ENCODE results near the gene TM2D3.

TM2D3 gene

GRCh38 chr15:101652098-101652785 lies at the start of gene TM2D3:
TM2D3 (minus strand) TSS chr15:101652381; CDS start chr15:101652361, 20 bp downstream.
- DNase-seq (ENCODE audit: low read depth in 2 of 2, low spot score in 1 of 2) = peak; percentile 84 to 87

GRCh38 chr15:101698314-101698713 lies 46.1 kb upstream of the TM2D3 start:
- no peak for DNase-seq (ENCODE audit: low read depth in 2 of 2, low spot score in 1 of 2)

- DNase-seq (ENCODE audit: low read depth in 2 of 2, low spot score in 1 of 2) = no peak
These were observed 45.3 kb upstream of the TM2D3 start for GRCh38 chr15:101697488-101697887.

- no peak for DNase-seq (ENCODE audit: low read depth in 2 of 2, low spot score in 1 of 2)
These were observed 44.6 kb upstream of the TM2D3 start for GRCh38 chr15:101696829-101697228.

GRCh38 chr15:101694261-101694660 lies 42.1 kb upstream of the TM2D3 start:
- DNase-seq (ENCODE audit: low read depth in 2 of 2, low spot score in 1 of 2) = no peak

GRCh38 chr15:101692801-101693598 lies 40.8 kb upstream of the TM2D3 start:
- DNase-seq (ENCODE audit: low read depth in 2 of 2, low spot score in 1 of 2) = no peak

- DNase-seq (ENCODE audit: low read depth in 2 of 2, low spot score in 1 of 2) = no peak
These were observed 37.7 kb upstream of the TM2D3 start for GRCh38 chr15:101689901-101690300.

- DNase-seq (ENCODE audit: low read depth in 2 of 2, low spot score in 1 of 2) = no peak
These were observed 34.5 kb upstream of the TM2D3 start for GRCh38 chr15:101686718-101687117.

GRCh38 chr15:101684877-101685276 lies 32.7 kb upstream of the TM2D3 start:
- no peak for DNase-seq (ENCODE audit: low read depth in 2 of 2, low spot score in 1 of 2)

GRCh38 chr15:101684384-101684783 lies 32.2 kb upstream of the TM2D3 start:
- no peak for DNase-seq (ENCODE audit: low read depth in 2 of 2, low spot score in 1 of 2)

- DNase-seq (ENCODE audit: low read depth in 2 of 2, low spot score in 1 of 2) = no peak
These were observed 27.6 kb upstream of the TM2D3 start for GRCh38 chr15:101679806-101680205.

- DNase-seq (ENCODE audit: low read depth in 2 of 2, low spot score in 1 of 2) = no peak
These were observed 24.7 kb upstream of the TM2D3 start for GRCh38 chr15:101676921-101677329.

- no peak for DNase-seq (ENCODE audit: low read depth in 2 of 2, low spot score in 1 of 2)
These were observed 23.8 kb upstream of the TM2D3 start for GRCh38 chr15:101675796-101676582.

- no peak for DNase-seq (ENCODE audit: low read depth in 2 of 2, low spot score in 1 of 2)
These were observed 22.8 kb upstream of the TM2D3 start for GRCh38 chr15:101675015-101675414.

GRCh38 chr15:101672298-101672697 lies 20.1 kb upstream of the TM2D3 start:
- DNase-seq (ENCODE audit: low read depth in 2 of 2, low spot score in 1 of 2) = no peak

- DNase-seq (ENCODE audit: low read depth in 2 of 2, low spot score in 1 of 2) = no peak
These were observed 17.6 kb upstream of the TM2D3 start for GRCh38 chr15:101669744-101670143.

- no peak for DNase-seq (ENCODE audit: low read depth in 2 of 2, low spot score in 1 of 2)
These were observed 15.7 kb upstream of the TM2D3 start for GRCh38 chr15:101667881-101668280.

- no peak for DNase-seq (ENCODE audit: low read depth in 2 of 2, low spot score in 1 of 2)
These were observed 12.2 kb upstream of the TM2D3 start for GRCh38 chr15:101664303-101664913.

GRCh38 chr15:101662203-101662602 lies 10.0 kb upstream of the TM2D3 start:
- no peak for DNase-seq (ENCODE audit: low read depth in 2 of 2, low spot score in 1 of 2)

- no peak for DNase-seq (ENCODE audit: low read depth in 2 of 2, low spot score in 1 of 2)
These were observed 7.8 kb upstream of the TM2D3 start for GRCh38 chr15:101660005-101660404.
